SJSA1 (cell line): ENCODE data around the gene DYNLL2. TPM values are rescaled to one million over a fixed set of nuclear protein-coding genes. Genes with fewer than 3 reads are reported as not detected.
"Not testable (repeated sequence)": the region's sequence is repeated elsewhere in the genome, so short reads cannot be mapped to it uniquely, and the experiment has no call there.

Experiments
- DNase-seq, 2 experiments: peaks; one replicate each; pipeline ENCODE4 v3.0.0-alpha.2; 2015 to 2020; ENCODE audit warnings: low spot score in 2 of 2, low read depth in 1 of 2
- H3K27ac ChIP-seq: fragments of 250-450 bp; sonication (Bioruptor Pico); 2 replicates; pipeline ENCODE4 v1.5.1; 2020; ENCODE audit warnings: mild to moderate bottlenecking, moderate library complexity
- H3K27me3 ChIP-seq: fragments of 250-450 bp; sonication (Bioruptor Pico); replicated peaks from 2 replicates; pipeline ENCODE4 v1.5.1; 2020; ENCODE audit warnings: mild to moderate bottlenecking, moderate library complexity
- H3K36me3 ChIP-seq: fragments of 250-450 bp; sonication (Bioruptor Pico); 2 replicates; pipeline ENCODE4 v1.5.1; 2020; ENCODE audit warnings: mild to moderate bottlenecking
- H3K4me1 ChIP-seq: fragments of 250-450 bp; sonication (Bioruptor Pico); replicated peaks from 2 replicates; pipeline ENCODE4 v1.6.1; 2021; ENCODE audit warnings: mild to moderate bottlenecking
- H3K4me3 ChIP-seq: fragments of 250-450 bp; sonication (Bioruptor Pico); 2 replicates; pipeline ENCODE4 v1.5.1; 2020; ENCODE audit warnings: mild to moderate bottlenecking
- H3K9me3 ChIP-seq: fragments of 250-450 bp; sonication (Bioruptor Pico); replicated peaks from 2 replicates; pipeline ENCODE4 v1.5.1; 2020; ENCODE audit warnings: mild to moderate bottlenecking
- total RNA-seq: library from RNA; depleted of rRNA; stranded (reverse); fragments of >200 nt; shearing (Covaris generic); gene quantifications from 2 replicates; pipeline ENCODE4 v1.2.3, GENCODE V29; 2014

The DYNLL2 gene
- total RNA-seq, 1 experiment from 2014 or later, result 21.5 TPM

DNA sequence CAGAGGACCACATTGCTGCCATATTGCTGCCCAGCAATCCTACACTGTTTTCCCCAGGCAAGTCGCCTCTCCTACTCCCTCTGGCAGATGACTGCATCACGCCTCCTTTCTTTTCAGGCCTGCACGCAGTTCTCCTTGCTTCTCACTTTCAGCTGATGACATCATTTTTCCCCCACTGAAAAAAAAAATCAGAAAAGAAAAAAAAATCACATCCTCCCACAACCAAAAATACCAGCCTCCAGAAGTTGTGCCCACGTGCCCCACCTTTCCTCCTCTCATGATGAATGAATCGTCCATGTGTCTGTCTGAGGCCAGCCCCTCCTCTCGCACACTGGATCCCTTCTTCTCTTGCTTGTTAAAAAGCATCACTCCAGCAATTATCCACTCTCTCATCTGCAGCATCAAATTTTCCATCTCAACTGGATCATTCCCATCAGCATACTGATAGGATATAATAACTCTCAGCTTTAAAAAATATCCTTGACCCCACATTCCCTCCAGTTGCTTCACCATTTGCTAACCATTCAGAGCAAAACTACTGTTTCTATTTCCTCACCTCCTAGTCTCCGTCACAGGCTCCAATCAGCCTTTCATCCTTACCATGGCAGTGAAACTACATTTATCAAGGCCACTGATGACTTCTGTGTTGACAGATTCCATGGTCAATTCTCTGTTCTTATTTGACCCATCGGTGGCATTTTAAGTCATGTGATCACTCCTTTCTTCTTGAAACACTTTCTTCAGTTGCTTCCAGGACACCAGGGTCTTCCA lies 30.1 kb upstream of the DYNLL2 start:
- Histone ChIP-seq H3K27ac (no peak overlapping the region), H3K4me1 (no peaks in the 10 kb centered on the region), H3K4me3 (no peak overlapping the region), H3K36me3 (no peaks in the 10 kb centered on the region), H3K27me3 (peaks cover 38% of the 10 kb centered on the region), H3K9me3 (no peaks in the 10 kb centered on the region)
- DNase-seq, result no peak

- no peaks in the 10 kb centered on the region for H3K4me1 ChIP-seq
- H3K27ac ChIP-seq, result no peak overlapping the region
- H3K4me3 ChIP-seq, result no peak overlapping the region
- H3K36me3 ChIP-seq, result no peaks in the 10 kb centered on the region
- no peaks in the 10 kb centered on the region for H3K9me3 ChIP-seq
- H3K27me3 ChIP-seq, result peaks cover 40% of the 10 kb centered on the region
- DNase-seq, result no peak
These were observed 28.6 kb upstream of the DYNLL2 start for GRCh38 chr17:58054641-58055040.

DNA sequence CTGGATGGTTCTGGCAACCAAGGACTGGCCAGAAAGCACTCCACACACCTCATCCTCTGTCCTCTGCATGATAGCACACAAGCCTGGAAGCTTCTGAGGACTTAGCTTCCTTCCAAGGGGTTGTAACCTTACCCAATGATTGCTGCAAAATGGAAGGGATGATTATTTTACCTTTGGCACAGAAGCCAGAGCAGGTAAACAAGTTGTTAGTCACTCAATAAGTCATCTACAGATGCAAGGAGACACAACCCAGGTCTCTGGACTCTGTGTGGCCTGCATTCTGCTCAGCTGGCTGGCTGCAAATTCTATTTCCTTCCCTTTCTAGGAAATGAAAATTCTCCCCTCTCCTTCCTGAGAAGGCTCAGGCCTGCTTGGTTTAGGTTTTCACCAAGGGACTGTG lies 26.7 kb upstream of the DYNLL2 start:
- Histone ChIP-seq H3K36me3 (no peaks in the 10 kb centered on the region), H3K9me3 (no peaks in the 10 kb centered on the region), H3K27ac (no peak overlapping the region), H3K27me3 (peaks cover 46% of the 10 kb centered on the region), H3K4me1 (no peaks in the 10 kb centered on the region), H3K4me3 (no peak overlapping the region)
- no peak for DNase-seq

DNA sequence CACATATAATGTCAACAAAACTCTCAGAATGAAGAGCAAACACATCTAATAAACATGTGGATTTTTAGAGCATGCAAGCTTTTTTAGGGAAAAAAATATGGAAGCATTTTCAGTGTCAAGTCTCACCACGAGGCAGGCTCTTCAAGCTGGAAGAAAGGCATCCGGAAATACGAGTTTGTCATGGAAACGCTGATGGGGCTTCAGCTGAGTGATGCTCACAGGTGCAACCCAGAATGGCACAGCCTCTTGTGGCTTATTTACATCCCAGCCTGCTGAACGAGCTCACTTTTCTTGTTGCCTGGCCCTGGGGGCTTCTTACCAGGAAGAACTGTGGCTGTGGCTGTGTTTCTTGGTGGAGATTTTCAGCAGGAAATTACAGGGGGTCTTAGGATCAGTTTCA lies 24.1 kb upstream of the DYNLL2 start:
- no peaks in the 10 kb centered on the region for H3K36me3 ChIP-seq
- H3K4me1 ChIP-seq, result no peaks in the 10 kb centered on the region
- H3K4me3 ChIP-seq, result no peak overlapping the region
- H3K9me3 ChIP-seq, result no peaks in the 10 kb centered on the region
- no peak for DNase-seq
- H3K27ac ChIP-seq, result no peak overlapping the region
- H3K27me3 ChIP-seq, result peaks cover 27% of the 10 kb centered on the region; the same call in 1 of the 2 replicates

DNA sequence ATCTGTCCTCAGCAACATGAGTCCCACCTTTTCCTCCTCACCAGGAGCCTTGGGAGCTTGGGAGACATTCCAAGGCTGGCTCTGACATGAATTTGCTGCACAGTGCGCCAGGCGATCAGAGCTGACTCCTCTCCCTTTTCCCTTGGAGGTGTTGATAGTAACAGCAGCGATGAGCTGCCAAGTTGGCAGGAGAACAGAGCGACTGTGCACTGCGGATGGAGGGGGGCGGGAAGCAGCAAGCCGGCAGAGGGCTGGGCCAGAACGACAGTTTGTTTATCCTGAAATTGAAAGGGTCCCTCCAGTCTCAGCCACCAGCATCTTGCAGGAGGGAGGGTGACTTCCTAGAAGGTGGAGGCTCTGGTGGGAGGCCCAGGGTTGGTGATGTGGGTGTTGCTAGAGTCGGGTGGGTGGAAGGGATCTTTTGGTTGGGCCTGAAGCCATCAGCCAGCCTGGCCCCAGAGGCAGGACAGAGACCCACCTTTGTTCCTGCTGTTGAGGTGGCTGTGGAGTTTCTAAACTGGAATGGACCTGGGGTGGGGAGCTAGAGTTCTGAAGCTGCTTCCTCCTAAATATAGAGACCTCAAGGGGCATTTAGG lies 22.5 kb upstream of the DYNLL2 start:
- no peaks in the 10 kb centered on the region for H3K9me3 ChIP-seq
- H3K4me1 ChIP-seq, result no peaks in the 10 kb centered on the region
- DNase-seq, result no peak
- no peak overlapping the region for H3K27ac ChIP-seq
- no peaks in the 10 kb centered on the region for H3K36me3 ChIP-seq
- peaks cover 21% of the 10 kb centered on the region; the same call in 1 of the 2 replicates for H3K27me3 ChIP-seq
- no peak overlapping the region for H3K4me3 ChIP-seq

- H3K9me3 ChIP-seq, result no peaks in the 10 kb centered on the region
- no peaks in the 10 kb centered on the region for H3K36me3 ChIP-seq
- H3K27me3 ChIP-seq, result peaks cover 26% of the 10 kb centered on the region; the same call in 1 of the 2 replicates
- H3K4me1 ChIP-seq, result no peaks in the 10 kb centered on the region
- H3K27ac ChIP-seq, result no peak overlapping the region
- H3K4me3 ChIP-seq, result no peak overlapping the region
- DNase-seq, result no peak
These were observed 21.5 kb upstream of the DYNLL2 start for GRCh38 chr17:58061672-58062071.

GRCh38 chr17:58065238-58065637 lies 18.0 kb upstream of the DYNLL2 start:
- no peaks in the 10 kb centered on the region for H3K9me3 ChIP-seq
- H3K4me1 ChIP-seq, result no peaks in the 10 kb centered on the region
- DNase-seq, result no peak
- H3K27ac ChIP-seq, result no peak overlapping the region
- no peaks in the 10 kb centered on the region for H3K36me3 ChIP-seq
- H3K27me3 ChIP-seq, result peaks cover 27% of the 10 kb centered on the region
- no peak overlapping the region for H3K4me3 ChIP-seq

DNA sequence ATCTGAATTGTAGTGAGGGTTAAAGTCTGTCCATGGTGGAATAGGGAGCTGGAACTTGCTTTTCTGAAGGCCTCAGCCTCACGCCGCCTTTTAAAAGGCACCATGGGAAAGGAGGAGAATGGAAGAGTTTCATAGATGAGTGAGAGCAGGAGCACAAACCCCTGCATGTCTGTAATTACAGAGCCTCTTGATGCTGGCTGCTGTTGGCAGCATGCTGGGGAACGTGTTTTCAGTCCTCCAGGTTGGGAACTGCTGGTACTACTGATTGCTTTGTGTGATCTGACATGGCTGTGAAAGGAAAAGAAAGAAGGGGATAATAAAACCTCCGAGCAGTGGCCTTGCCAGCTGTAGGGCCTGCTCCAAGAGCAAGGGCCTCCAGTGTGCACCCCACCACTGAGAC lies 16.8 kb upstream of the DYNLL2 start:
- no peak overlapping the region for H3K4me3 ChIP-seq
- no peak overlapping the region for H3K27ac ChIP-seq
- H3K36me3 ChIP-seq, result no peaks in the 10 kb centered on the region
- no peaks in the 10 kb centered on the region for H3K9me3 ChIP-seq
- no peak for DNase-seq
- H3K4me1 ChIP-seq, result no peaks in the 10 kb centered on the region
- H3K27me3 ChIP-seq, result peaks cover 35% of the 10 kb centered on the region

DNA sequence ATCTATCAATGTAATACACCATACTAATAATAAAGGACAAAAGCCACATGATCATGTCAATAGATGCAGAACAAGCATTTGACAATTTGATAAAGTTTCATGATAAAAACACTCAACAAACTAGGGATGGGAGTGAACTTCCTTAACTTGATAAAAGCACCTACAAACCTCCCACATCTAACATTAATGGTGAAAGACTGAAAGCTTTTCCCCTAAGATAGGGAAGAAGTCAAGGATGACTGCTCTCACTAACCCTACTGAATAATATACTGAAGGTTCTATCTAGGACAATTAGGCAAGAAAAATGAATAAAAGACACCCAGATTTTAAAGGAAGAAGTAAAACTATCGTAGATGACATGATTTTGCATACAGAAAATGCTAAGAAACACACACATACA lies 10.4 kb upstream of the DYNLL2 start:
- Histone ChIP-seq H3K27me3 (peaks cover 67% of the 10 kb centered on the region), H3K36me3 (no peaks in the 10 kb centered on the region), H3K9me3 (no peaks in the 10 kb centered on the region), H3K4me3 (no peak overlapping the region), H3K4me1 (no peaks in the 10 kb centered on the region), H3K27ac (no peak overlapping the region)
- DNase-seq, result no peak

DNA sequence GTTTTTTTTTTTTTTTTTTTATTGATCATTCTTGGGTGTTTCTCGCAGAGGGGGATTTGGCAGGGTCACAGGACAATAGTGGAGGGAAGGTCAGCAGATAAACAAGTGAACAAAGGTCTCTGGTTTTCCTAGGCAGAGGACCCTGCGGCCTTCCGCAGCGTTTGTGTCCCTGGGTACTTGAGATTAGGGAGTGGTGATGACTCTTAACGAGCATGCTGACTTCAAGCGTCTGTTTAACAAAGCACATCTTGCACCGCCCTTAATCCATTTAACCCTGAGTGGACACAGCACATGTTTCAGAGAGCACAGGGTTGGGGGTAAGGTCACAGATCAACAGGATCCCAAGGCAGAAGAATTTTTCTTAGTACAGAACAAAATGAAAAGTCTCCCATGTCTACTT lies 10.0 kb upstream of the DYNLL2 start:
- H3K27me3 ChIP-seq, result peaks cover 68% of the 10 kb centered on the region
- not testable (repeated sequence) for H3K9me3 ChIP-seq, H3K27ac ChIP-seq, DNase-seq, H3K36me3 ChIP-seq, H3K4me3 ChIP-seq, H3K4me1 ChIP-seq

DNA sequence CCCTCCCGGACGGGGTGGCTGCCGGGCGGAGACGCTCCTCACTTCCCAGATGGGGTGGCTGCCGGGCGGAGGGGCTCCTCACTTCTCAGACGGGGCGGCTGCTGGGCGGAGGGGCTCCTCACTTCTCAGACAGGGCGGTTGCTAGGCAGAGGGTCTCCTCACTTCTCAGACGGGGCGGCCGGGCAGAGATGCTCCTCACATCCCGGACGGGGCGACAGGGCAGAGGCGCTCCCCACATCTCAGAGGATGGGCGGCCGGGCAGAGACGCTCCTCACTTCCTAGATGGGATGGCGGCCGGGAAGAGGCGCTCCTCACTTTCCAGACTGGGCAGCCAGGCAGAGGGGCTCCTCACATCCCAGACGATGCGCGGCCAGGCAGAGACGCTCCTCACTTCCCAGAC lies 8.8 kb upstream of the DYNLL2 start:
- H3K36me3 ChIP-seq, H3K9me3 ChIP-seq, DNase-seq, H3K27ac ChIP-seq, H3K4me1 ChIP-seq, H3K4me3 ChIP-seq: not testable (repeated sequence)
- peaks cover 62% of the 10 kb centered on the region for H3K27me3 ChIP-seq

GRCh38 chr17:58079300-58080033 lies 3.8 kb upstream of the DYNLL2 start:
- peaks cover 8% of the 10 kb centered on the region for H3K4me1 ChIP-seq
- H3K9me3 ChIP-seq, result peaks cover 8% of the 10 kb centered on the region
- peaks cover 25% of the 10 kb centered on the region for H3K27me3 ChIP-seq
- no peak for DNase-seq
- no peak overlapping the region for H3K4me3 ChIP-seq
- H3K36me3 ChIP-seq, result peaks cover 16% of the 10 kb centered on the region
- H3K27ac ChIP-seq, result no peak overlapping the region

- Histone ChIP-seq H3K27me3 (peaks cover 14% of the 10 kb centered on the region), H3K4me1 (peaks cover 20% of the 10 kb centered on the region), H3K4me3 (no peak overlapping the region), H3K36me3 (peaks cover 39% of the 10 kb centered on the region), H3K27ac (no peak overlapping the region), H3K9me3 (peaks cover 8% of the 10 kb centered on the region)
- no peak for DNase-seq
These were observed 1.4 kb upstream of the DYNLL2 start for GRCh38 chr17:58081646-58082340.
